ENCODE measurements around the gene DYRK3.
"Not testable (repeated sequence)": the region's sequence is repeated elsewhere in the genome, so short reads cannot be mapped to it uniquely, and the experiment has no call there.

Gene DYRK3

DNA sequence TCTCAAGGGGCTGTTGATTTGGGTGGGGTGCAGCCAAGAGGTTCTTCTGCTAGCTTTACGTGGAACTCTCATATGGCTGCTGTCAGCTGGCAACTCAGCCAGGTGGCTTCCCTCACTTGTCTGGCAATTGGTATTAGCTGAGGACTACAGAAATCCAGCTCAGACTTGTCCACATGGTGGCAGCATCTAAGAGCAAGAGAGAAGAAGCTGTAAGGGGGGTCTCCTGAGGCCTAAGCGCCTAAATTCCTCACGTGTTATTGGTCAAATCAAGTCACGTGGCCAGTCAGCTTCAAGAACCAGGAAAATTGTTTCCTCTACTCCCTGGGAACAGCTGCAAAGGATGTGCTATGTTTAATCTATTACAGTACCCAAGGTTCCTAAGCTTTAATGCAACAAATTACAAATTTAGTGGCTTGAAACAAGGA lies 4.2 kb upstream of the DYRK3 start:
- peak; percentile 93 for DNase-seq

DNA sequence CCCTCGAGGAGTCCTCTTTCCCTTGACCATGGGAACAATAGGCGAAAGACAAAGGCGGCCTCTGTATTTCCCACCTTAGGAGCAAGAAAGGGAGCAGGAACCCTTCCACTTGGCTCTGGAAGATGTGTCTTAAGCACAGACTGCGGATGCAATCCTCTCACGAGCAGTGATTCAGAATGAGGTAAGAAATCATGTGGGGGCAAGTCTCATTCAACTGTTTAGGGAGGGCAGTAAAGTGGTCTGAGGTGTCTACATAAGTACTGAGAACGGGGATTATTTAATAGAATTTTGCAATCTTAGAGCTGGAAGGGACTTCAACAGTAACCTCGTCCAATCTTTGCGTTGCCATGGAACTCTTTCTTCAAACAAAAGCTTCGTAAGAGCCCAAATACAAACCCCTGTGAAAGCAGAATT lies 1.6 kb upstream of the DYRK3 start:
- peak; percentile 50 for DNase-seq

DNA sequence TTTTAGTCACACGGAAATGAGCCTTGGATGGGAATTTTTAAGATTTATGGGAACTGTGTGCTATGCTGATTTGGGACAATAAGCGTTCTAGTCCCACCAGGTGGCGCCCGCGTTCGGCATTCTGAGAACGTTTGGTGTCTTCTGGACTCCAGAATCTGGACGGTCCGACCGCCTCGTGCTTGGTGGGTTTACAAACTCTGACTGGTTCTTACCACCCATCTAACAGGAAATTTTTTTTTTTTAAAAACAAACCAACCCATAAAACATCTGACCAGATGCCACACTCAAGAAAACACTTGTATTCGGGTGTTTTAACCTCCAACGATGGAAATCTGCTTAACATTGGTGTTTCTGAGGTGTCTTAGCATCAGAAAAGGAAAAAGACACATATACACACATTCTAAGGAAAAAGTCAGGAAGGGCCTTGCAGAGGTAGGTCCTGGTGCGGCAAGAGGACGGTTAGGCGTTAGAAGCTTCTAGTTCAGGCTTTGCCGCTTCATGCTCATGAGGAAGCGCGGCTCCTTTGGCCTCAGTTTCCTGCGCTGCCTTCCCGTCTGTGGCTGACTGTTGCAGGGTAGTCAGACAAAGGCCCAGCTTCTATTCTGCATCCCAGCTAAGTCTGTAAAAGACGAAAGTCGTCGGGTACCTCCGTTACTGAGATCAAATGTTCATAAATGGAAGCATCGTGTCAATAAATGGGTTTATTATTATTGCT lies 814 bp upstream of the DYRK3 start:
- DNase-seq: peak; percentile 89

DNA sequence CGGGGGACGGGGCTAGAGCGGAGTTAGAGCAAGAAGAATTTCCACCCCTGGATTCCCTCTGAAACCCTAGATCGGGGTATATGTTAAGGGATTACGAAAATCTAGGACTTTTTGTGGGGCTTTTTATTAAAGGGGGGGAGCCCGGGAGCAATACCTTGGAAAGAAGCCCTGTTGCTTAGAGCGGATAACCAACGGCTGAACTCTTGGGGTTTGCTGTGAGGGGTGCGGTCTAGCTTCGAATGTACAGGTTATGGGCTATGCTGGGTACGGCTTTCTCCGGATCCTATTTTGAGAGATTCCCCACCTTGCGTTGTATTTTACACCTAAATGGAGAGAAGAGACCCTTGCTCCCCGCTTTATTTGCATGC lies 626 bp downstream of the DYRK3 start:
- no peak for DNase-seq

DNA sequence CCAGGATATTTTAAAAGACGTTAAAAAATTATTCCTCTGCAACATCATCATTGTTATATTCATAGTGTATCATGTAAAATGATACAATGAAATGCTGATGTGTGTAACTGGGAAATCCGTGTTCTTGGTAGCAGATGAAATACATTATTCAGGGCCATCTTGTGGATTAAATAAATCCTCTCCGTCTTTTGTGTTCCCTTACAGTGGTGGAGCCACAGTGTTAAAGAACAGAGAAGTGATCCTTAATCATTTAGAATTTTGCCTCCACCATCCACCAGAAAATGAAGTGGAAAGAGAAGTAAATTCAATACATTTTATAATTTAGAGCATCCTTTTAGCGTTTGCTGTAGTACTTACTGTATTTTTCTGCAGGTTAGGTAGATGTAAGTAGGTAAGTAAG lies 1.3 kb downstream of the DYRK3 start:
- no peak for DNase-seq

DNA sequence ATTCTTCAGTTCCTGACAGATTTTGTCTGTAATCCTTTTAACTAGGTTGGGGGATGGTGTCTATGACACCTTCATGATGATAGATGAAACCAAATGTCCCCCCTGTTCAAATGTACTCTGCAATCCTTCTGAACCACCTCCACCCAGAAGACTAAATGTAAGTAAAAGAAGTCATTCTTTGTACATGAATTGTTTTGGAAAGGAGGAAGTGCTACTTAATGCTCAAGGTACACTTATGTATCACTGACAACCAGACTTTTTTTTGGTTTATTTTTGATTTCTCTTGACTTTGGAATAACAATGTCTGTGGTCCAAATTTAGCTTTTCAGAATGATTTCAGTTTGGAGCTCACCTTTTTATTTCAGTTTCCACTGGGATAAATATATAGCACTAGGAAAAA lies 2.3 kb downstream of the DYRK3 start:
- no peak for DNase-seq

DNA sequence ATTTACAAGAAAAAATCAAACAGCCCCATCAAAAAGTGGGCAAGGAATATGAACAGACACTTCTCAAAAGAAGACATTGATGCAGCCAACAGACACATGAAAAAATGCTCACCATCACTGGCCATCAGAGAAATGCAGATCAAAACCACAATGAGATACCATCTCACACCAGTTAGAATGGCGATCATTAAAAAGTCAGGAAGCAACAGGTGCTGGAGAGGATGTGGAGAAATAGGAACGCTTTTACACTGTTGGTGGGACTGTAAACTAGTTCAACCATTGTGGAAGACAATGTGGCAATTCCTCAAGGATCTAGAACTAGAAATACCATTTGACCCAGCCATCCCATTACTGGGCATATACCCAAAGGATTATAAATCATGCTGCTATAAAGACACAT lies 6.7 kb downstream of the DYRK3 start:
- DNase-seq: not testable (repeated sequence)

DNA sequence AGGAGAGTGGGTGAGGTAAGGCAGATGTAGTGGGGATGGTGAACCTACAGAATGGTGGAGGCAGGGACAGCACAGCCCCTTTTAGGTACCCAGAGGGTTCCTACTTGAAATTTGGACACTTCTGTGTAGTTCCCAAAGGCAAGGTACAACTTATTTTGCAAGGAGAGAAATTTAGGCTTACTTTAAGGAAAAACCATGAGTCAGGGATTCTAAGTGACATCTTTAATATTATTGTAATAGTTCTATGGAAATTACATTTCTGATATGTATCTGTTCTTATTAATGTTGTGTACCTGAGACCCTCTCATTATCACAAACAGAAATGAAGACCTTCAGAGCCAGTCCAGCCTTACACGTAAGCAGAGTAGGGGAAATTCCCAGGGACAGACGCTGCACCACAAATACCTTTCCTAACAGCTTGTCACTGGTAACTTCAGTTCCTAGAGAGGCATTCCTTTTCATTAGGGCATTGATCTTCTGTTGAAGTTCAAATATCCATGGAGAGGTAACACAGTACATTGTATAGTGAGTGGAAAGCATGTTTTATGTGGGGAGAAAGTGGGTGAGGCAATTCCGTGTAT lies 7.9 kb downstream of the DYRK3 start:
- DNase-seq: no peak

DNA sequence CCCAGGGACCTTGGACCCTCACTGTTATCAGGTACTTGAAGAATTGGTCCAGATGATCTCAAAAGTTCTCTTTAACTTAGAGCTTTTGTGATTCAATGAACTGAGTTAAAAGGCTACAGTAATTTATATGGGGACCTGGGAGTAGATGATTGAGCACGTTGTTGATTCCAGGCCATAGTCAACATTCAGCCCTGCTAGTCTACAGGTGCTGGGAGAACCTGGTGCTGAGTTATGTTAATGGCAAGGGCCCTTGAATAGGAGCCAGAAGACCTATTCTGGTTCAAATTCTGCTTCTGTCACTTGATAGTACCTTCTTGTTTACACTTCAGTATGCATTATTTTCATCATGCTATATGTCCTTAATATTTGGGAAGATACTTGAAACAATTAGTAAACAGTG lies 11.2 kb downstream of the DYRK3 start:
- DNase-seq: no peak

DNA sequence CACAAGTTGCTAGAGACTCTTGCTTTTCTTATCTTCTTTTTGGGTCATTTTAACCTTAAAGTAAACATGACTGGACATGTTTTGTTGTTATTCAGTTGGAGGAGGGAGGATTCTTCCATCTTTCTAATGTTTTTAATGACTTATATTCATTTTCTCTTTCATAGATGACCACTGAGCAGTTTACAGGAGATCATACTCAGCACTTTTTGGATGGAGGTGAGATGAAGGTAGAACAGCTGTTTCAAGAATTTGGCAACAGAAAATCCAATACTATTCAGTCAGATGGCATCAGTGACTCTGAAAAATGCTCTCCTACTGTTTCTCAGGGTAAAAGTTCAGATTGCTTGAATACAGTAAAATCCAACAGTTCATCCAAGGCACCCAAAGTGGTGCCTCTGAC lies 11.9 kb downstream of the DYRK3 start:
- no peak for DNase-seq

DNA sequence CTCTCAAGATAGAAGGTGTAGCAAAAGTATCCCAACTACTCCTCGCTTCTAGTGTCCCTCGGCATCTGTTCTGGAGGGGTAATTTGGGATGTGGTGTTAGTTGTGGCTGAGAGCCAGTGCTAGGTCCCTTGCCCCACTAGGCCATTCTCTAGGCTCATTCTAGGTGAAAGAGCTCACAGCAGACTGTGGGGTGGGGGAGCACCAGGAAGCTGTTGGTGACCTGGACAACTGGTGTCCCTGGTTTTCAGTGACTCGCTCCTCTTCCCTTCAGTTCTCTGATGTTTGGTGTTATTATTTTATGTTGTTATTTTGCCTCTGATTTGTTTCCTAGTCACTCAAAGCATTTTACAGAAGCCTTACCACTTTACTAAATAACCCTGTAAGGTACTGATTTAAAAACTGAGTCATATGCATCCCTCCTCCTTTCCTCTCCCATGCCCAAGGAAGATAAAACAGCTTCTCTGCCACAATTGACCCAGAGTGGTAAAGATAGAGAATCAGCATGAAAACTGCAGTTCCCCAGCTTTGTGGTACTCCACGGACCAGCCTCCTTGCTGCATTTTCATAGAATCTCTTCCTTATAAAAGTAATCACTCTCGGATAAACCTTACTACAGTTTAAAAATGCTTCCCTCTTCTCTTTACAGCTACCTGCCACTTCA lies 14.1 kb downstream of the DYRK3 start:
- DNase-seq: no peak

DNA sequence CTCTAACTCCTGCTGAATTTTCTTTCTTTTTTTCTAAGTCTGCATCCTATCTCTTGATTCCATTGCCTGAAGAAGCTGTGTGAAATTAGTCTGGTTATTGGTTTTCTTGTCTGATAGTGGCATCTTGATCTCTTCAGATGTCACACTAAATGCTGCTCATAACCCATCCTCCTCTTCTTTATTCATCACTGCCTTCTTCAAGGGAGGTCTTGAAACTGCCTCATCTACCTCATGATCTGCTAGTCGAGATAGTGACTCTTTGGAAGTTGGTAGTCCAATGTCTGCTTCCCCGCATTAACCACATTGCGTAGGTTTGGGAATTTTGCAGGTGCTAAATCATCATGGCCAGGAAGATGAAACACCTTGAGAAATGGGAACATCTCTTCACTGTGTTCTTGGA lies 15.7 kb downstream of the DYRK3 start:
- no peak for DNase-seq

DNA sequence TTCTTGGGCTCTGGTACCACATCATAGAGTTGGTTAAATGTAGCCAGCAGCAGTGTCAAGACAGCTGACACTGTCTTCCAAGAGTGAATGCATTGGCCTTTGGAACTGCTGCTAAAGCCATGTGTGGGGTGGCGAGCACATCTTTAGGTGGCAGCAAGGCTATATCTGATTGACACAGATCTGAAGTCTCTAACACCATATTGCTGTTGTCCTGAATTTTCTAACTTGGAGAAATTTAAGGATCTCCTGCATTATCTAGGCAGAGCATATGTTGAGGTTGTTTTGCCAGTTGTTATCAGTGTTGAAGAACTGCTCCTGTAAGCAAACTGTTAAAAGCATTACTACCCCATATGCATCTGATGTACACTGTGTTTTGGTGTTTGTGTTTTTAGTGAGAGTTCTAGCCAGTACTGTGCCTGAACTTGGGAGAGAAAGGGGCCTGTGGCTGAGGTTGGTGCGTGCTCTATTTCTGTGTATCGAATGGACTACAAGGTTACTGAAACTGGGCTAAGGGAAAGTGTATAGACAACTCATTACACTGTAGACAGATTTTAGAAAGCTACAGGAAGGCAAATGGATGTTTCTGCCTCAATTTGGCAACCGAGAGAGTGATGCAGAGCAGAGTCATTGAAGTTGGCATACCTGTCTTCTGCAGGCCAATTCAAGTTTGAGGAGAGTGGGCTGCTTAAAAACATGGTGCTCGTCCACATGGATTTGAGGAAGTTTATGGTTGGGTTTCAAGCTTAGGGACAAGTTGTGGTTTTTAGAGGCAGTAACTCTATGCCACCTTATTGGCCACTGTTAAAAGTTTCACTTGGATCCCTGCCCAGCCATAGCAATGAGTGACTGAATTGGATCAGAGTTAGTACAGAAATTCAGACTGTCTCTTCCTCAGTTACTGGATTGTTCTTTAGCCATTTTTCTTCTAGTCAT lies 16.9 kb downstream of the DYRK3 start:
- DNase-seq: no peak

DNA sequence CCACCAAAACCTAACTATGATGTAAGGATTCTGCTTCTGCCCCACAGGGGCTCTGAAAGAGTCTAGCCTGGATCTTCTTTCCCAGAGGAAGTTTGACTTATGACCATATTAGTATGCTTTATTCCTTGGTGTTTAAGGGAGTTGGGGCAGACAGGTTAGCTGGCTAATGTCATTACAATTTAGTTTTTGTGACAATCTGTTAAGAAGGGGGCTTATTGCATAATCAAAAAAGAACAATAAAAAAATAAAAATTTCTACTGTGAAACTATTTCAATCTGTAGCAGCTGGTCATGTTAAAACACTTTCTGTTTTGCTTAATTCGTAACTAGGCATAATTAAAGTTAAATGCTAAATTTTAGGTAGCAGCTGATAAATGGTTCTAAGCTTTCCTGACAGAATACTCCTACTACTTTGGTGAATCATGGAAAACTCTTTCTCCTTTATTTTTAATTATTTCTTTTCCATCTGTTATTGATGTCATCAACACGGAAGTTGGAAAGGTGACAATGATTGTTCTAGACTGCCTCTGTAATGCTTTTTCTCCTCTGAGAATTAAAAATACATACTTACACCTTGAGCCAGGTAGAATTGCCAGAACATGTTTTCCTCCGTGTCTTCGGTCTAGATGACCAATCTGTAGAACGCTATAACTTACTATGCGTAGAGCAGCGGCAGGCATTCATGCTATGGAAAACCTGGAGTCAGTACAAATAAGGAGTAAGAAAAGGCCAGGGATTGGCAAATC lies 18.6 kb downstream of the DYRK3 start:
- no peak for DNase-seq

DNA sequence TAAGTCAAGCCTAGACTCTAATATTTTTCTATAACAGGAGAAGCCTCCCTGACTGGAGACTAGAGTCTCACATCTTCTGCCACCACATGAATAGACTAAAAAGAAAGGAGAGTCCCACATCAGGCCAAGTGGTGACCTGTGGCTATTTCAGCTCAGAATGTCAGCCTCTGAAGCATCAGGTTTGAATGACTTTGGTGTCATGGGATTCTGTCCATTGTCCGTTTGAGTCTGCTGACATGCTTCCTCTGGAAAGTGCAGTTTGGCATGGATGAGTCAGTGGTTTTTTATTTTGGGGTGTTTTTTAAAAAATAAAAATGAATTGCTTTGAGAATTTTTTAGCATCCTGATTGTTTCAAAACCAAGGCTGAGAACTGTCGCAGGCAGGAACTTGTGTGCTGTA lies 19.5 kb downstream of the DYRK3 start:
- DNase-seq: no peak

DNA sequence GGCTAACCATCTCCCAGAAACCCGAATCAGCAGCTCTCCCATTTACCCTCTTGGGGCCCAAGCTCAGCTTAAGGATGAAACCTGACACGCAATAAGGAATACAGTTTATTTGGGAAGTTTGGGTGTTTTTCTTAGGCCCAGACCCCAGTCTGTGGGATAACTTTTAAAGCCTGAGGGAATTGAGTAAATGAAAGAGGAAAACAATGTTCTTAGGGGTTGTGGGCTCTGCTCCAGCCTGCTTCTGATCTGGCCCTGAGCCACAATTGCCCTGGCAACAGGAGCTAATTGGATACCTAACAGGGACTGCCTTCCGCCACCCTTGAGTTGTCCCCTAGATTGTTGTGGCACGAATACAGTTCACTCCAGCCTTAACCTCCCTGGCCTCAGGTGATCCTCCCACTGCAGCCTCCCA lies 20.1 kb downstream of the DYRK3 start:
- no peak for DNase-seq

DNA sequence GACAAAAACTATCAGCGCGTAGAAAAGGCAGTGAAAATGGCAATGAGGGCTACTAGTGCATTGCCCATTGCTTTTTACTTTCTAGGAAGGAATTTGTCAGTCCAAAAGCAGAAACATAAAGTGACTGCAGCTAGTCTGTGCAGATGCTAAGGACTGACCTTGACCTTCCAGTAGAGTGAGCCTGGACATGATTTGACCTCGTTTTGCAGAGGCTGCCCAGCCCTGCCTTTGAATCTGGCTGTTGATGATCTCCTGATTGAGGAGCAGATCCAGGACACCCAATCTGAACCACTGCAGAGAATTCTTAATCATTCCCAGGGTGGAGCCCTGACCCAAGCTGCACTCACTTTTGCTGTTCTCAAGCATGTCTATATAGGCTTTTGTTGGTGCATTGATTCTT lies 21.6 kb downstream of the DYRK3 start:
- DNase-seq: no peak

DNA sequence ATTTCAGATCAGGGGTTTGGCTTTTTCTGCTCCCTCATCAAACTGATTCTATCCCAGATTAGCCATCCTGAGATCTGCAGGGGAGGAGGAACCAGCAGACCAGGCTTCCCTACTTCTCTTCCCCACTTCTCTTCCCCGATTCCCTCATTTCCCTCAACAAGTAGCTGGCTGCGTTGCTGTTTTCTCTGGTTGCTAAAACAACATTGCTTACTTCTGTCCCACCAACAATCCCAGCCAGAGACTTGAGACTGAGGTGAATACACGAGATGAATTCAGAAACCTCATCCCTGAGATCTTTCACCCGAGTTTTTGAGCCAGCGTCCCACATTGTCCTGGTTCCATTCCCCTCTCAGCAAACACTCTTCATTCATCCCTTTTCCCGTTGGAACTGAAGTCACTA lies 22.4 kb downstream of the DYRK3 start:
- no peak for DNase-seq

DNA sequence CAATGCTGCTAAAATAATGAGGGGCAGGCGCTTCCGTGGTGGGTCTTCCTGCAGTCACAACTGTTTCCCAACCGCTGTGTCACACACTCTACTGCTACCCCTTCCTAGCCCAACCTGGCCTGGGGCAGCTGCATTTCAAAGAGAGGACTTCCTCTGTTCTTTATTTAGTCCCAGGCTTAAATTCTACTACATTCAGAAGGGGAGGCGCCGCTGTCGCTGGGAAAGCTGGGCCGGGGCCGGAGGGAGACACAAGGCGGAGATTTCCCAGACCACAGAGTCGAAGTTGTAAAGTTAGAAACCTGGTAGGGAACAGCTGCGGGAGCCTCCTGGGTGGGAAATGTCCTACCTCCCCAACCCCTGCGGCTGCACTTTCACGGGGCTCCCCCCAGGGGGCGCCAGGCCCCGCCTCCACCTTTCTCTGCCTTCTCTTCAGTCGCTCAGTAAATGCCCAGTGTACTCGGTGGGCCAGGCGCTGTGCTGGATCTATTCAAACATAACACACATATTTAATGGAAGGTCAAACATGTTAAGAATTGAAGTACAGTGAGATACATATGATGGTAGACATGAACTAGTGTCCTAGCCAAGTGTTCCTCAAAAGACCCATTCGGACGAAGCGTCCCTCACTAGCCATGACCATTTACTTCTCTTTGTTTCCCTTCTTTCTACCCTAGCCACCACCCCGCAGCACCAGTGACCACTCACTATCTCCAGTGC lies 23.1 kb downstream of the DYRK3 start:
- DNase-seq: no peak

DNA sequence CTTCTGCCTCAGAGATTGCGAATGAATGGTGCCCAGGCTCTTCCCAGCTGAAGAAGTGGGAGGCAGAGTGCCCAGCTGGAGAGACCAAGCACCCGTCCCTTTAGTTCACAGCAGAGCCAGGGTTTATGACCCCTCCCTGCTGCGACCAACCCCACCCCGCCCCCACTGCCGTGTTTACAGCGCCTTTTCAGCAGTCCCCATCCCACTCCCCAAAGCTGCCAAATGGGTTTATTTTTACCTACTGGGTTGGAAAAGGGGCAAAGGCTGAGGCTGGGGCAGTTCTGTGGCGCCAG lies 23.6 kb downstream of the DYRK3 start:
- DNase-seq: no peak

DNA sequence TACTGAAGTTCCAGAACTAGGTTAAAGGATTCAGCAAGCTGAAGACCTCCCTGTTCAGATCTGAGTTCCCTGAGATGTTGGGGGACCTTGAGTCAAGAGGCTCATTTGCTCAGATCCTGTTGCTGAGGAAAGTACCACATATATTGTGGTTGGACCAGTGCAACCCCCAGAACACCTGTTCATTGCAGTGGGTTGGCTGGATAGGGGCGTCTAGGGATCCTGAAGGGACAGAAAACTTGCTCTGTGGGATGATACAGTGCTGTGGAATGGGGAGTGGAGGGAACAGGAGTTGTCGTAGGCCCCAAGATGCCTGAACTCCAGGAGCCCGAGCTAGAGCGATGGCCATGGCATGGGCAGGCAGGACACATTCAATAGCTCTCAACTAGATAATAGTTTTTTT lies 24.8 kb downstream of the DYRK3 start:
- DNase-seq: no peak
